SK-N-SH (cell line): ENCODE results near the gene ZNF213.
A peak's percentile ranks its signal among the peaks of the same experiment; 100 is the strongest.

Experiments used
- CTCF ChIP-seq: fragments of 200-600 bp; sonication (generic); IDR thresholded peaks from 2 replicates; pipeline ENCODE4 v1.6.1; 2017; ENCODE audit warnings: antibody characterized with exemption, mild to moderate bottlenecking, moderate library complexity
- EP300 ChIP-seq, 2 experiments: IDR thresholded peaks; 2 replicates each; pipeline versions ENCODE4 v1.4.0 to v1.6.1; 2012; ENCODE audit warnings: borderline replicate concordance in 1 of 2, low read depth in 1 of 2, low read length in 1 of 2
- IRF3 ChIP-seq: fragments of 150-350 bp; IDR thresholded peaks from 2 replicates; pipeline ENCODE4 v1.6.1; 2016; ENCODE audit warnings: mild to moderate bottlenecking, low read depth, low read length
- MXI1 ChIP-seq: IDR thresholded peaks from 2 replicates; pipeline ENCODE4 v1.6.1; 2012; ENCODE audit warnings: mild to moderate bottlenecking, low read depth, low read length, improper control_type of control experiment
- PBX3 ChIP-seq: IDR thresholded peaks from 2 replicates; pipeline ENCODE4; 2012
- POLR2AphosphoS5 ChIP-seq: IDR thresholded peaks from 2 replicates; pipeline ENCODE4 v1.6.1; 2012; ENCODE audit warnings: low read depth, low read length

GRCh38 chr16:3149630-3150345 is 15.0 kb downstream of the ZNF213 start:
- TF ChIP-seq IRF3 (no peak), MXI1 (no peak), PBX3 (no peak), CTCF (peak; percentile 59), POLR2AphosphoS5 (no peak), EP300 (IDR thresholded peaks at IDR 0.05; ENCODE audit: borderline replicate concordance in 1 of 2, low read depth in 1 of 2, low read length in 1 of 2) (no peak; a peak in 1 of 4 replicates)
